ENCODE data around the gene PCDH18.
"Not testable (repeated sequence)": the region's sequence is repeated elsewhere in the genome, so short reads cannot be mapped to it uniquely, and the experiment has no call there.

Gene PCDH18

GRCh38 chr4:137530176-137530575 lies 2.1 kb downstream of the PCDH18 start:
- no peak for DNase-seq

GRCh38 chr4:137529432-137529831 lies 2.9 kb downstream of the PCDH18 start:
- no peak for DNase-seq

DNA sequence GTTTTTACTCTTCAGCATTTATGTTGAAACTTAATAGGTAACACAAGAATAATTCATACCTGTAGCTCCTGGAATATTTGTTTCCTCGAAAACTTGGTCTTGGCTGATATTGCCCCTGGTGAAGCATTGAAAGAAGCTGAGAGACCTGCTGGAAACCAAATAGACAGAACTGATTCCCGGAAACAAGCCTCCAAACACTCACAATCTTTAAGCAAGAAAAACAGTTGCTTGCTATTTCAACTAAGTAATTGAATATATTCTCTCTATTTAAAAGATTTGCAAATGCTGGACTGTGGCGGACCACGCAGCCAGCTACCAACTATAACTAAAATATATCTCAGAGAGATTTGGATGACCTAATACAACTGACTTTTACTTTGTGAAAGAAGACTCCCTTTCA lies 3.6 kb downstream of the PCDH18 start:
- DNase-seq, result no peak

- DNase-seq, result no peak
These were observed 5.6 kb downstream of the PCDH18 start for GRCh38 chr4:137526681-137527080.

DNA sequence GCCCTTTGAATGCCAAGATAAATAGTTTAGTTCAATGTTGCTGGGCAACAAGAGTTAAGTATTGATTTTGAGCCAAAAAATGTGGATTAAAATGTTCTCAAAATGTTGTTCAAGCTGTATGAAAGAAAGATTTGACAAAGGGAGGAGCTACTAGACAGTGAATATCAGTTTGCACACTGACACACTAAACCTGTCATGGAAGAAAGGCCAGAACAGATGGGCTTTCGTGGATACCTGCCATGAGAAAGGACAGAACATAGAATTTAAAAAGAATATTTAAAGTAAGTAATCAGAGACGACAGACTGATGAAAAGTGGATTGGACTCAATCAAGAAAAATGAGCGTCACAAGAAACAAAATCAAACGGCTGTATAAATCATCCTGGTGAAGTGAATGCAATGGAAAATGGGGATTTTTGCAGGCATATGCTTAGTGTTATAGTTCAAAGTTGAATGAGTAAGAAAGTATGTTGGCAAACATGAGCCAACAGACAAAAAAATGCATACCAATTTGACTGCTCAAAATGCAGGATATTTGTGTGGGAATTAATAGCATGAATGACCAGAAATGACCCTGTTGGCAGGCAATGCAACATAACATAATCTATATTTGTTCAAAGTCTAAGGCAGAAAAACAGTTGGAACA lies 7.4 kb downstream of the PCDH18 start:
- DNase-seq, result no peak

DNA sequence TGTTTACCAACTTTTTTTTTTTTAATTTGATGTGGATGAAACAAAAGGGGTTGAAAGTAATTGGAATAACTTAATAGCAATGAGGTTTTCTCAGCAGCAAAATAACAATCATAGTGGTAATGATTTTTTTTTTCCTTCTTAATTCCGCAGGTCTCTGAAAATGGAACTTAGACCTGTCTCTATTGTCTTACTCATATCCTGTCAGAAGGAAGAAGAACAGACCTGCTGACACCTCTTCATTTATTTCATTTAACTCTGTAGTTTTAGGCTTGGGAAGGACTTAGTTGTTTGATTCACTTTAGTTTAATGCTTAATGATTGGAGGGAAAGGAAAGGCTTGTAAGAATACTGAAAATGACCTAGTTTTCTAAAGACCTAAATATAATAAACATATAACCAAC lies 9.0 kb downstream of the PCDH18 start:
- no peak for DNase-seq

DNA sequence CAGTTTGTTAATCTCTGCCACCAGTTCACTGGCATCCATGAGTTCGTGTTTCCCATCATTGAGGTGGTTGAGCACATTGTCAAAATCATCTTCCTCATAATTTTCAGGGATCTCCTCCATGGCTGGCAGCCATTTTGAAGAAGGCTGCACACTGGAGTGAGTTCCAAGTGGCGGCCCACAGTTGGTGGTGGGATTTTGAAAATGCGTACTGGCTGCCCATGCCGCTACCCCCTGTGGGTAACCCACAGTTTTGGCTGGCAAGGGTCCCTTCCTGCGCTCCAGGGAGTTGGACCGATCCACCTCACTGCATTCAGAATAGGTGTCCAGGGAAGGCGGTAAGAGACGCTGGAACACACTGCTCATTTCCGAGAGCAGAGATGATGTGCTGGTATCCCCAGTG lies 11.2 kb downstream of the PCDH18 start:
- DNase-seq, result no peak

DNA sequence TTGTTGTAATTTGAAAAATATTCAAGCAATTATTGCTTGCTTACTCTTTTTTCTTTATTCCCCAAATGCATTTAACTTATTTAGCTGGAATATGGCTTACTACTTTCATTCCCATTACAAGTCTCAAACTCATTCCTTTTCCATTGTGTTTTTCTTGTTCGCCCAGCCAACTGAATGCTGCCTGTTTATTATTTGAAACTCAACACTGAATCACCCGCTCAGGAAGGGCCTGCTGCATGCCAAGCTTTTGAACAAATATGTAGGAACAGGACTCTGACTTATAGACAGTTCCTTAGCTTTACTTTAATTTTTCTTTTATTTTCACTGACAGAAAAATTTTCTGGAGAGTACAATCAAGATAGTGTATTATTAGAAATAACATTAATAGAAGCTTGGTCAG lies 12.9 kb downstream of the PCDH18 start:
- DNase-seq, result no peak

DNA sequence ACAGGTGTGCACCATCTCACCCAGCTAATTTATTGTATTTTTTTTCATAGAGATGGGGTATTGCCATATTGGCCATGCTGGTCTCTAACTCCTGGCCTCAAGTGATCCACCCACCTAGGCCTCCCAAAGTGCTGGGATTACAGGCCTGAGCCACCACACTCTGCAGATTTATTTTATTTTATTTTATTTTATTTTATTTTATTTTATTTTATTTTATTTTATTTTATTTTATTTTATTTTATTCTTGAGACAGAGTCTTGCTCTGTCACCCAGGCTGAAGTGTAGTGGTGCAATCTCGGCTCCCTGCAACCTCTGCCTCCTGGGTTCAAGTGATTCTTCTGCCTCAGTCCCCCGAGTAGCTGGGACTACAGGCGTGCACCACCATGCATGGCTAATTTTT lies 15.0 kb downstream of the PCDH18 start:
- DNase-seq, result not testable (repeated sequence)

DNA sequence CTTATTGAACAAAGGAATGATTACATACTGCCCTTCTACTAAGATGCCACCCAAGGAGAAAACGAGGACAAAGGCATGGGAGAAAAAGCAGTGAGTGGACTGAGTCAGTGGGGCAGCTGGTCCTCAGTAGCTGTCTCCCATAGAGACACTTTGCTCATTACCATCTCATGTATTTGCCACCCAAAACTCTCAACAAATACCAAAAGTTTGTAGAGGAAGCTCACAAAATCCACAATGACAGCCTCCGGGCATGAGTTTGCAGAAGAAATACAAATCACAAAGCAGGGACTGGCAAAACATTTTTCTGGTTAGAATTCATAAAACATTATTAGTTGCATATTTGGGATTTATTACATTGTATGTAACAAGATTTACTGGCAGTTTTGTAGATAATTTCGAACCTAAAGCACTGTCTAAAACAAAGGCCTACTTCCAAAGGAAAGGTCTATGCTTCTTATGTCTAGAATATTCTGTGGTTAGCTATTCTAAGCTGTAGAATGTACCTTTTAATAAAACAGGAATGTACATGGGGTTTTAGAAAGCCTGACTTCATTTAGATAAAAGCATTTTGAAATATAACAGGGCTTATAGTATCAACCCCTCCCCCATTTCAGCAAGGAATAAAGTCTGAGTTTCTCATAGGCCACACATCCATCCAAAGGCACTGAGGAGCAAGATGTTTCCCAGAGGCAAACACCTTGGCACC lies 17.7 kb downstream of the PCDH18 start:
- DNase-seq, result no peak

DNA sequence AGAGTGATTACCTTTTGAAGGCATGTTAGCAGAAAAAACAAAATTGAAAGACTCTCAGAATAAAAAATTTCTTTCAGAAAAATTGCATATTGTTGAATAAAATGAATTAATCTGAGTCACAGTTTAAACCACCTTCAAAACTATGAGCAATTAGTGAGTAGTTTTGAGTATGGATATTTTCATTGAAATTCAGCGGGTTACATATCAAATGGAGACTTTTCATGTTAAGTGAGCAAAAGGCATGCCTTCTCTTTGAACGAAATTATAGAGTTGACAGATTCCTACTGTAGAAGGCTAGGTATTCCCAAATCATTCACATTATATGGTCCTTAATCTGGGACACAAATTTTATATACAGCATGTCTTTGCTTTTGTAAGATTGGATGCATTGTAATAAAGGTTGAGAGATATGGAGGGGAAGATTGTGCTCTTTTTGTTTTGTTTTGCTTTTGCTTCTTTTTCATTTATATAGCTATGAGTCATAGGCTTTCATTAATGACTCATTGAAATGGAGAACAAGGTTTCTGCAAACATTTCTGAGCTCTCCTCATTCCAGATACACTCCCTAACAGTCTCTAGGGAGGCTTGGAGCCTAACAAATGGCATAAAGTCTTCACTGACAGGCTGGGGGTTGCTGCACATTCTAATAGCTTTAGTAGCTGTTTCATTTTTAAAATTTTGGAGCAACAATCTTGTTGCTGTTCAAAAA lies 21.6 kb downstream of the PCDH18 start:
- no peak for DNase-seq

DNA sequence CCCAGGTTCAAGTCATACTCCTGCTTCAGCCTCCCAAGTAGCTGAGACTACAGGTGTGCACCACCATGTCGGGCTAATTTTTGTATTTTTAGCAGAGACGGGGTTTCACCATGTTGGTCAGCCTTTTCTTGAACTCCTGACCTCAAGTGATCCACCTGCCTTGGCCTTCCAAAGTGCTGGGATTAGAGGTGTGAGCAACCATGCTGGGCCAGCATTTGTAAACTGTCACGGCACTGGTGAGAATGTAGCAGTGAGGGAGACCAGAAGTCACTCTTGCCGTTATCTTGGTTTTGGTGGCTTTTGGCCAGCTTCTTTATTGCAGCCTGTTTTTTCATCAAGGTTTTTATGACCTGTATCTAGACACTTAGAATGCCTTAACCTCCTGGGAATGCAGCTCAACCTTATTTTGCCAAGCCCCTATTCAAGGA lies 22.4 kb downstream of the PCDH18 start:
- no peak for DNase-seq

DNA sequence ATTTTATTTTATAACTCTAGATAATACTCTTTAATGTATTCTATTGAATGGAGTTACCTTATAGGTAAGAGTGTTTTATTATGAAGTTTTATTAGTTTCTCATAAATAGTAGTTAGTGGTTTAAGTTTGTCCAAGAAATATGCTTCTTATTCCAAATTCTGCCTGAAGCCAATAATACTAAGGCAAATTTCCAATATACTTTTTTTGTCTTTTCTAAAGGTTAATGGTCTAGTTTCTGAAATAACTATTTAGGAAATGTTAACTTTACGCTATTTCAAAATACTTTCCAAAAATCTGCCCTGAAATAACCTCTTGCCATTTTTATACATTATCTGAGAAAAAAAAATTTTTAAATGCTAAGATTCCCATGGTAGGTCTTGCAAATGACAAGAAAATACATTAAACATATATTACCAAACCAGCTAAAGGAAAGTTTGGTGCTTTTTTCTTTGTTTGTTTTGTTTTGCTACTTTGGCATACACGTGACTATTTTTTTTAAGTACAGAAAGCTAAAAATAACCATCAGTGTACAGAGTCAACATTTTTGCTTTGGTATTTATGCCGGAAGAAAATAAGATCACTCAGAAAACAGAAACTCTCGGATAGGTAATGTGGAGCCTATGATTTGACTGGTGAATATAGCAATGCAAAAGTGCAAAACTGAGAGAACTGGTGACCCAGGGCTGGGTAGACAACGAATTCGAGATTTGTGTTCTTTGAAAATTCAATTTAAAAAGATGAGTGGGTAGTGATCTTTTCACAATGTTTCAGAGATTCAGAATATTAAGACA lies 29.8 kb downstream of the PCDH18 start:
- no peak for DNase-seq

GRCh38 chr4:137496267-137496666 lies 36.0 kb downstream of the PCDH18 start:
- DNase-seq, result not testable (repeated sequence)

- no peak for DNase-seq
These were observed 36.7 kb downstream of the PCDH18 start for GRCh38 chr4:137495578-137495977.

GRCh38 chr4:137483313-137483959 lies 48.9 kb downstream of the PCDH18 start:
- DNase-seq, result not testable (repeated sequence)

GRCh38 chr4:137479657-137480056 lies 52.6 kb downstream of the PCDH18 start:
- not testable (repeated sequence) for DNase-seq

DNA sequence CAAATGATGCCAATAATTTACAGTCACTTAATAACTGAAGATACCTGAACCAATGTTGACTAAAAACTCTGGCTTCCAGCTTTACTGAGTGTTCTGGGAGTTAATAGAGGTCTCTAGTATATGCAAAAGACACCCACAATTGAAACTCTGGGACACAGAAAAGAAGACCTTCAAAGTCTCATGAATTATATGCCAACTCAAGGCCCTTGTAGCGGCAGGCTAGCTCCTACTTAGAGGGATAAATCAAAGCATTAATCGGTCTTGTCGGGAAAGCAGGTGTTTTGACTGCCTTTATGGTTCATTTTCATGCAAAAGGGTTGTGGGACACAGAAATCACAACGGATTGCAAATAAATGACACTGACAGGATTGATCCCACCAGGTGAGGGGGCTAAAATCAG lies 55.9 kb downstream of the PCDH18 start:
- DNase-seq, result no peak

DNA sequence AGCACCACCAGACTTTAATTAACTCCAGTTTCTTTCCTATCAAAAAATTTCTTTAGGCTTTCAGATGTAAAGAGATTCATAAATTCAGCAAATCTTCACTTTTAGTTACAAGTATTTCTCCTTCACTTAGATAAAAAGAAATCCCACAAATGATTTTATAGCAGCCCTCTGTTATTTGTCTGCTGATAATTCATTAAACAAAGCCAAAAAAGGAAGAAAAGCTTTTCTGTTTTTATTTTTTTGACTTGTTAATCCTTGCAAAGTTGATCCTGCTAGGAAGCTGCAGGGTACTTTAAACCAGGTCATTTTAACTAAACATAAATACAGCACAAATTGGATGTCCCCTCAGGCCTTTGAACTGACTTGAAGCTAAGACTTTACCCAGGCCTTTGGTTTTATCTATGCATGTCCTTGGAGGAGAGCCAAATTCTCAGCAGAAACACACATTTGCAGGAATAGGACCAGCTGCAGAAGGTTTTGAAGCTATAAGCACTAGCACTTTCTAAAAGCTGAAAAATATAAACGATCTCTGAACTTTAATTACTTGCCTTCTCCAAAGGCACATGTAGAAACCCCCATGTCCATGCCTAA lies 57.5 kb downstream of the PCDH18 start:
- no peak for DNase-seq

DNA sequence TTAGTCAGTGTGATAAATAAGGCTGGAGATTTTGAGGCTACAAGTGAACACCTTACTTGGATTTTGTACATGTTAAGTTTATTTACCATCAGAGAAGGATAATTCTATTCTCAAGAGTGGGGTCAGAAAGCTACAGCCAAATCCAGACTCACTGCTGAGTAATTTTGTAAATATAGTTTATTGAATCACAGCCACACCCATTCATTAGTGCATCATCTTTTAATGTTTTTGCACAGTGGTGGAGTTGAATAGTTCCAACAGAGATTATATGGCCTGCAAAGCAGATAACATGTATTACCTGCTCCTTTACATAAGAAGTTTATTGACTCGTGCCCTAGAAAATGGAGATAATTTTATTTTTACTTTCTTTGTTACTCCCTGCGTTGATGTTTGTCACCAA lies 60.4 kb downstream of the PCDH18 start:
- DNase-seq, result no peak

DNA sequence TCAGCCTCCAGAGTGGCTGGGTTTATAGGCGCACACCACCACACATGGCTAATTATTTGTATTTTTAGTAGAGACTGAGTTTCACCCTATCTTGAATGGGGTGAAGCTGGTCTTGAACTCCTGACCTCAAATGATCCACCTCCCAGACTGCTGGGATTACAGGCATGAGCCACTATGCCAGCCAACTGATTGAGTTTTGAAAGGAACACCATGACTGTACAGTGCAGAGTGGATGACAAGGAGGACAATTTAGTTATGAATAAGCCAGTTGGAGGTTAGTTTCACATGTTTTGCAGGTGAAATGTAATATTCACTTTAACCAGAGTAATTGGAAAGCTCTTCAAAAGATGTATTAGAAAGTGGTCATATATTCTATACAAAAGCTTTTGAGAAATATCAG lies 60.8 kb downstream of the PCDH18 start:
- DNase-seq, result no peak

GRCh38 chr4:137470806-137471205 lies 61.5 kb downstream of the PCDH18 start:
- no peak for DNase-seq
